OCI-LY1 (cell line): ENCODE results near the gene GMDS.

ENCODE experiments used
- EZH2 ChIP-seq: fragments of 200-600 bp; sonication (generic), shearing (Covaris generic); IDR thresholded peaks from 2 replicates; pipeline ENCODE4 v1.8.0; 2017; ENCODE audit warnings: borderline replicate concordance, mixed run types, mild to moderate bottlenecking, antibody characterized with exemption, low read length, moderate library complexity, mixed read lengths
- TF ChIP-seq, protein P1 (sequence below): fragments of 200-600 bp; sonication (generic), shearing (Covaris generic); IDR thresholded peaks from 2 replicates; pipeline ENCODE4 v1.5.1; 2017; ENCODE audit warnings: mild to moderate bottlenecking, antibody characterized with exemption, low read length, moderate library complexity, mixed read lengths

DNA sequence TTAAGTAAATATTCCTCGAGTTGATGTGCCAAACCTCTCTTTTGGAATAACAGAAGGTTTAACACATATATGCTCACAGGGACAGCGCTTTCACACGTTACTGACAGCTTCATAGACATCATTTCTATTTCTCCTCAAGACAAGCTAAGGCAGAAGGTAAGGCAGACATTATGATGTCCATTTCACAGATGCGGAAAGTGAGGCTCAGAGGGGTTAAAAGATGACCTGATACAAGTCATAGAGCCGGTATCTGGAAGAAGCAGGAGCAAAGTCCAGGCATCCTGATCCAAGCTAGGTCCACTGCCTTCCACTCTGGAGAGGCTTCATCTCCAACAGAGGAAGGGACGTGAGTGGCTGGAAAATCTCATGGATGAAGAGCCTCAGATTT lies 548.9 kb downstream of the GMDS start:
- TF ChIP-seq, protein P1, sequence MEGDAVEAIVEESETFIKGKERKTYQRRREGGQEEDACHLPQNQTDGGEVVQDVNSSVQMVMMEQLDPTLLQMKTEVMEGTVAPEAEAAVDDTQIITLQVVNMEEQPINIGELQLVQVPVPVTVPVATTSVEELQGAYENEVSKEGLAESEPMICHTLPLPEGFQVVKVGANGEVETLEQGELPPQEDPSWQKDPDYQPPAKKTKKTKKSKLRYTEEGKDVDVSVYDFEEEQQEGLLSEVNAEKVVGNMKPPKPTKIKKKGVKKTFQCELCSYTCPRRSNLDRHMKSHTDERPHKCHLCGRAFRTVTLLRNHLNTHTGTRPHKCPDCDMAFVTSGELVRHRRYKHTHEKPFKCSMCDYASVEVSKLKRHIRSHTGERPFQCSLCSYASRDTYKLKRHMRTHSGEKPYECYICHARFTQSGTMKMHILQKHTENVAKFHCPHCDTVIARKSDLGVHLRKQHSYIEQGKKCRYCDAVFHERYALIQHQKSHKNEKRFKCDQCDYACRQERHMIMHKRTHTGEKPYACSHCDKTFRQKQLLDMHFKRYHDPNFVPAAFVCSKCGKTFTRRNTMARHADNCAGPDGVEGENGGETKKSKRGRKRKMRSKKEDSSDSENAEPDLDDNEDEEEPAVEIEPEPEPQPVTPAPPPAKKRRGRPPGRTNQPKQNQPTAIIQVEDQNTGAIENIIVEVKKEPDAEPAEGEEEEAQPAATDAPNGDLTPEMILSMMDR = no peak
- TF ChIP-seq EZH2 = no peak
